OCI-LY7 (cell line): ENCODE data around the gene PKN2. TPM values are rescaled to one million over a fixed set of nuclear protein-coding genes. Genes with fewer than 3 reads are reported as not detected.

Experiments used
- BruUV-seq: library from RNA; stranded (reverse); fragments of 400-500 nt; replicated peaks from 2 replicates; lab custom pipeline; 2021; lab: Mats Ljungman, UMichigan
- CTCF ChIA-PET: fragments of 300-600 bp; sonication (Branson Sonifier 250); formaldehyde crosslinking; loops from one replicate; lab custom pipeline; 2022; ENCODE audit warnings: antibody characterized with exemption; ENCODE audit not compliant: unreplicated experiment; lab: Charles Lee
- POLR2A ChIA-PET: fragments of 300-600 bp; sonication (Branson Sonifier 250); formaldehyde crosslinking; loops from one replicate; lab custom pipeline; 2022; ENCODE audit warnings: antibody characterized with exemption; lab: Charles Lee
- DNase-seq: peaks from one replicate; pipeline ENCODE4 v3.0.0-alpha.2; 2015; ENCODE audit warnings: low spot score
- H2AFZ ChIP-seq: fragments of 200-600 bp; sonication (generic), shearing (Covaris generic); 2 replicates; pipeline ENCODE4 v1.6.1; 2014; ENCODE audit warnings: mild to moderate bottlenecking, antibody characterized with exemption, low read length, moderate library complexity
- H3K27ac ChIP-seq: fragments of 200-600 bp; sonication (generic); 2 replicates; pipeline ENCODE4 v1.5.1; 2014; ENCODE audit warnings: mixed run types, low read depth, mild to moderate bottlenecking, moderate library complexity, low read length, inconsistent platforms; ENCODE audit not compliant: poor library complexity, severe bottlenecking
- H3K36me3 ChIP-seq: fragments of 200-600 bp; sonication (generic); 2 replicates; pipeline ENCODE4 v1.6.1; 2014; ENCODE audit warnings: mild to moderate bottlenecking, antibody characterized with exemption, low read length, moderate library complexity, mixed read lengths; ENCODE audit not compliant: insufficient read depth
- H3K4me1 ChIP-seq: fragments of 200-600 bp; sonication (generic); 2 replicates; pipeline ENCODE4 v1.5.1; 2014; ENCODE audit warnings: mild to moderate bottlenecking, low read length; ENCODE audit not compliant: insufficient read depth, poor library complexity, severe bottlenecking
- H3K4me2 ChIP-seq: fragments of 200-600 bp; sonication (generic); 2 replicates; pipeline ENCODE4 v1.6.1; 2014; ENCODE audit warnings: mild to moderate bottlenecking, low read length
- H3K4me3 ChIP-seq: fragments of 200-600 bp; sonication (generic); 2 replicates; pipeline ENCODE4 v1.5.1; 2014; ENCODE audit warnings: mild to moderate bottlenecking, low read depth, low read length; ENCODE audit not compliant: poor library complexity, severe bottlenecking
- H3K79me2 ChIP-seq: fragments of 200-600 bp; sonication (generic); 2 replicates; pipeline ENCODE4 v1.6.1; 2016; ENCODE audit warnings: low read depth, mild to moderate bottlenecking, low read length, moderate library complexity, mixed read lengths; ENCODE audit not compliant: insufficient read depth
- H3K9me2 ChIP-seq: fragments of 200-600 bp; sonication (generic); 2 replicates; pipeline ENCODE4 v1.6.1; 2016; ENCODE audit warnings: mild to moderate bottlenecking, low read length, mixed read lengths; ENCODE audit not compliant: insufficient read depth
- H3K9me3 ChIP-seq: fragments of 200-600 bp; sonication (generic); 2 replicates; pipeline ENCODE4 v1.6.1; 2014; ENCODE audit warnings: mild to moderate bottlenecking, mixed run types, low read length, mixed read lengths
- H4K20me1 ChIP-seq: fragments of 200-600 bp; sonication (generic); 2 replicates; pipeline ENCODE4 v1.6.1; 2014; ENCODE audit warnings: mild to moderate bottlenecking, antibody characterized with exemption, low read length, moderate library complexity, mixed read lengths; ENCODE audit not compliant: insufficient read depth
- EZH2phosphoT487 ChIP-seq: fragments of 200-600 bp; sonication (generic); IDR thresholded peaks from 2 replicates; pipeline ENCODE4 v1.6.1; 2018; ENCODE audit warnings: low read depth, borderline replicate concordance, mild to moderate bottlenecking, mixed run types, antibody characterized with exemption, low read length, moderate library complexity, mixed read lengths
- intact Hi-C: fragments of 100-400 bp; cut with micrococcal nuclease; formaldehyde crosslinking; loops from one replicate; pipeline ENCODE4 v1.10.0; 2022; ENCODE audit not compliant: unreplicated experiment
- total RNA-seq, 2 experiments: library from RNA; depleted of rRNA in 1 of 2; stranded (reverse); fragments of >200 nt in 1 of 2; shearing (Covaris generic) in 1 of 2; gene quantifications; 2 replicates each; pipeline ENCODE4 v1.2.3, GENCODE V29; 2014 to 2022
- TF ChIP-seq, protein P1 (sequence below): fragments of 200-600 bp; sonication (generic); conservative IDR thresholded peaks from 2 replicates; pipeline ENCODE4 v1.5.1; 2014; ENCODE audit warnings: mild to moderate bottlenecking, antibody characterized with exemption, low read length, moderate library complexity, mixed read lengths

The PKN2 gene
- total RNA-seq, 2 experiments from 2014 or later, result 22.3 to 28.2 TPM

GRCh38 chr1:88730132-88730675, 46.1 kb downstream of the PKN2 start:
- TF ChIP-seq EZH2phosphoT487, result no peak
- TF ChIP-seq, protein P1, sequence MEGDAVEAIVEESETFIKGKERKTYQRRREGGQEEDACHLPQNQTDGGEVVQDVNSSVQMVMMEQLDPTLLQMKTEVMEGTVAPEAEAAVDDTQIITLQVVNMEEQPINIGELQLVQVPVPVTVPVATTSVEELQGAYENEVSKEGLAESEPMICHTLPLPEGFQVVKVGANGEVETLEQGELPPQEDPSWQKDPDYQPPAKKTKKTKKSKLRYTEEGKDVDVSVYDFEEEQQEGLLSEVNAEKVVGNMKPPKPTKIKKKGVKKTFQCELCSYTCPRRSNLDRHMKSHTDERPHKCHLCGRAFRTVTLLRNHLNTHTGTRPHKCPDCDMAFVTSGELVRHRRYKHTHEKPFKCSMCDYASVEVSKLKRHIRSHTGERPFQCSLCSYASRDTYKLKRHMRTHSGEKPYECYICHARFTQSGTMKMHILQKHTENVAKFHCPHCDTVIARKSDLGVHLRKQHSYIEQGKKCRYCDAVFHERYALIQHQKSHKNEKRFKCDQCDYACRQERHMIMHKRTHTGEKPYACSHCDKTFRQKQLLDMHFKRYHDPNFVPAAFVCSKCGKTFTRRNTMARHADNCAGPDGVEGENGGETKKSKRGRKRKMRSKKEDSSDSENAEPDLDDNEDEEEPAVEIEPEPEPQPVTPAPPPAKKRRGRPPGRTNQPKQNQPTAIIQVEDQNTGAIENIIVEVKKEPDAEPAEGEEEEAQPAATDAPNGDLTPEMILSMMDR, result no peak
- Histone ChIP-seq H3K4me1 (no peaks in the 10 kb centered on the region), H3K36me3 (peaks cover 23% of the 10 kb centered on the region), H4K20me1 (0 out of 2 replicates have a peak, but pooled peaks cover 8% of the 10 kb centered on the region), H3K4me3 (no peak overlapping the region), H2AFZ (no peak overlapping the region), H3K4me2 (no peak overlapping the region), H3K9me3 (peaks cover 20% of the 10 kb centered on the region; the same call in 1 of the 2 replicates), H3K27ac (no peak overlapping the region), H3K9me2 (no peaks in the 10 kb centered on the region), H3K79me2 (peaks cover 76% of the 10 kb centered on the region)
- CTCF ChIA-PET, result no interaction called here
- no TSS peak for BruUV-seq
- intact Hi-C loops, result no loop called here
- POLR2A ChIA-PET, result interaction anchor here (0.6 to 0.8 kb wide), 3 partner anchors 15 to 147 kb away, joined by 3 read pairs; no protein-coding TSS in a partner anchor
- no peak for DNase-seq

- Histone ChIP-seq H4K20me1 (0 out of 2 replicates have a peak, but pooled peaks cover 8% of the 10 kb centered on the region), H3K9me2 (no peaks in the 10 kb centered on the region), H3K4me1 (no peaks in the 10 kb centered on the region), H3K4me2 (no peak overlapping the region), H3K27ac (no peak overlapping the region), H3K9me3 (peaks cover 25% of the 10 kb centered on the region), H3K36me3 (peaks cover 28% of the 10 kb centered on the region), H3K79me2 (peaks cover 72% of the 10 kb centered on the region), H3K4me3 (no peak overlapping the region), H2AFZ (no peak overlapping the region)
- TF ChIP-seq, protein P1, result no peak
- no peak for TF ChIP-seq EZH2phosphoT487
- intact Hi-C loops, result no loop called here
- CTCF ChIA-PET, result no interaction called here
- POLR2A ChIA-PET, result interaction anchor here (0.7 kb wide), 1 partner anchor 146 kb away, joined by 3 read pairs; no protein-coding TSS in a partner anchor
- no peak for DNase-seq
- BruUV-seq, result no TSS peak
These were observed 46.9 kb downstream of the PKN2 start for GRCh38 chr1:88730995-88731394.
